Smooth muscle cell (in vitro differentiated cells): ENCODE measurements around the gene AMPD3. TPM values are rescaled to one million over a fixed set of nuclear protein-coding genes. Genes with fewer than 3 reads are reported as not detected.

Source experiments
- DNase-seq: peaks from one replicate; lab custom pipeline; 2025; ENCODE audit not compliant: unreplicated experiment; lab: John Stamatoyannopoulos, UW
- H2AFZ ChIP-seq: fragments of 200-600 bp; sonication (generic); 2 replicates; pipeline ENCODE4 v1.6.0; 2016; ENCODE audit warnings: antibody characterized with exemption, low read depth, mild to moderate bottlenecking
- H3F3A ChIP-seq: fragments of 200-600 bp; sonication (generic); 2 replicates; pipeline ENCODE4 v1.6.0; 2017; ENCODE audit warnings: antibody characterized with exemption, low read depth
- H3K27ac ChIP-seq: fragments of 200-600 bp; sonication (generic); 2 replicates; pipeline ENCODE4 v1.5.1; 2016; ENCODE audit warnings: low read depth, mild to moderate bottlenecking
- H3K27me3 ChIP-seq: fragments of 200-600 bp; sonication (generic); 2 replicates; pipeline ENCODE4 v1.6.1; 2016; ENCODE audit warnings: low read depth, mild to moderate bottlenecking
- H3K36me3 ChIP-seq: fragments of 200-600 bp; sonication (generic); 2 replicates; pipeline ENCODE4 v1.5.1; 2016; ENCODE audit warnings: low read depth
- H3K4me1 ChIP-seq: fragments of 200-600 bp; sonication (generic); 2 replicates; pipeline ENCODE4 v1.5.1; 2016; ENCODE audit warnings: low read depth
- H3K4me2 ChIP-seq: fragments of 200-600 bp; sonication (generic); 2 replicates; pipeline ENCODE4 v1.6.0; 2016; ENCODE audit warnings: mild to moderate bottlenecking
- H3K4me3 ChIP-seq: fragments of 200-600 bp; sonication (generic); 2 replicates; pipeline ENCODE4 v1.5.1; 2016; ENCODE audit warnings: mild to moderate bottlenecking
- H3K79me2 ChIP-seq: fragments of 200-600 bp; sonication (generic); 2 replicates; pipeline ENCODE4 v1.6.0; 2016; ENCODE audit warnings: low read depth, mild to moderate bottlenecking
- H3K9ac ChIP-seq: fragments of 200-600 bp; sonication (generic); 2 replicates; pipeline ENCODE4 v1.6.0; 2016; ENCODE audit warnings: low read depth
- H3K9me3 ChIP-seq: fragments of 200-600 bp; sonication (generic); replicated peaks from 2 replicates; pipeline ENCODE4 v1.5.1; 2016; ENCODE audit warnings: low read depth
- H4K20me1 ChIP-seq: fragments of 200-600 bp; sonication (generic); 2 replicates; pipeline ENCODE4 v1.6.0; 2016; ENCODE audit warnings: low read depth
- CTCF ChIP-seq: fragments of 200-600 bp; sonication (generic); IDR thresholded peaks from 2 replicates; pipeline ENCODE4 v1.5.1; 2017; ENCODE audit warnings: borderline replicate concordance, mild to moderate bottlenecking, antibody characterized with exemption; ENCODE audit not compliant: insufficient read depth, poor library complexity, severe bottlenecking
- WGBS: methylation state at CpG from one replicate; pipeline ENCODE4 v1.1.7; 2016; ENCODE audit warnings: low lambda C conversion rate; 5-methylcytosine and 5-hydroxymethylcytosine counted together
- polyA plus RNA-seq: library from polyadenylated mRNA; unstranded; fragments of >200 nt; fragmentation: Nextera tagmentation; extraction: Ambion mirVana; gene quantifications from 2 replicates; pipeline ENCODE4 v1.2.1, GENCODE V29; 2016
- total RNA-seq: library from RNA; depleted of rRNA; stranded (reverse); fragments of >200 nt; gene quantifications from 2 replicates; pipeline ENCODE4 v1.2.3, GENCODE V29; 2014

AMPD3 gene
- total and polyA plus RNA-seq, 2 experiments from 2014 or later = 0.67 to 3.6 TPM

- Histone ChIP-seq H2AFZ (no peak overlapping the region), H3K4me1 (peaks cover 4% of the 10 kb centered on the region), H3F3A (no peaks in the 10 kb centered on the region), H3K27ac (no peak overlapping the region), H4K20me1 (no peaks in the 10 kb centered on the region), H3K36me3 (no peaks in the 10 kb centered on the region), H3K9ac (no peak overlapping the region), H3K9me3 (no peaks in the 10 kb centered on the region), H3K27me3 (no peaks in the 10 kb centered on the region), H3K79me2 (no peaks in the 10 kb centered on the region), H3K4me3 (no peak overlapping the region), H3K4me2 (no peak overlapping the region)
- no peak for DNase-seq
- WGBS = 86% methylated on average over 13 of the region's 13 CpGs
- TF ChIP-seq CTCF = no peak
Observed at GRCh38 chr11:10407749-10408685, 47.0 kb upstream of the AMPD3 start.

- Histone ChIP-seq H3K27me3 (no peaks in the 10 kb centered on the region), H4K20me1 (no peaks in the 10 kb centered on the region), H3K9ac (no peak overlapping the region), H3K9me3 (no peaks in the 10 kb centered on the region), H2AFZ (no peak overlapping the region), H3K4me3 (no peak overlapping the region), H3F3A (no peaks in the 10 kb centered on the region), H3K4me2 (no peak overlapping the region), H3K36me3 (no peaks in the 10 kb centered on the region), H3K27ac (no peak overlapping the region), H3K4me1 (peaks cover 4% of the 10 kb centered on the region), H3K79me2 (no peaks in the 10 kb centered on the region)
- DNase-seq = no peak
- WGBS = 72% methylated on average over 3 of the region's 3 CpGs
- no peak for TF ChIP-seq CTCF
Observed at GRCh38 chr11:10409207-10409661, 45.8 kb upstream of the AMPD3 start.

GRCh38 chr11:10410106-10410843 lies 44.8 kb upstream of the AMPD3 start:
- no peak overlapping the region for H2AFZ ChIP-seq
- H4K20me1 ChIP-seq = no peaks in the 10 kb centered on the region
- H3F3A ChIP-seq = no peaks in the 10 kb centered on the region
- 90% methylated on average over 8 of the region's 8 CpGs for WGBS
- no peaks in the 10 kb centered on the region for H3K9me3 ChIP-seq
- H3K79me2 ChIP-seq = no peaks in the 10 kb centered on the region
- H3K36me3 ChIP-seq = no peaks in the 10 kb centered on the region
- TF ChIP-seq CTCF = no peak
- no peak overlapping the region for H3K4me3 ChIP-seq
- H3K27me3 ChIP-seq = no peaks in the 10 kb centered on the region
- no peak overlapping the region for H3K9ac ChIP-seq
- DNase-seq = no peak
- no peak overlapping the region for H3K4me2 ChIP-seq
- H3K27ac ChIP-seq = no peak overlapping the region
- H3K4me1 ChIP-seq = peaks cover 4% of the 10 kb centered on the region
